Cardiac fibroblast (primary cell): ENCODE results near the gene ZNF236.

Source experiments
- DNase-seq, 2 donors: peaks; one replicate each; pipeline versions ENCODE4 v3.0.0 to v3.0.0-alpha.2; 2010; ENCODE audit warnings: low read depth in 2 of 2
- H3K4me3 ChIP-seq, 2 donors: replicated peaks in 1 of 2; 1 replicate in 1 of 2; 2 replicates in 1 of 2; pipeline ENCODE4 v1.5.1; 2011; ENCODE audit warnings: low read depth in 2 of 2, low read length in 2 of 2, mild to moderate bottlenecking in 2 of 2, moderate library complexity in 1 of 2
- CTCF ChIP-seq: IDR thresholded peaks from one replicate; pipeline ENCODE4 v1.5.1; 2011; ENCODE audit warnings: low read depth, mild to moderate bottlenecking, low read length, inconsistent platforms

Gene ZNF236

DNA sequence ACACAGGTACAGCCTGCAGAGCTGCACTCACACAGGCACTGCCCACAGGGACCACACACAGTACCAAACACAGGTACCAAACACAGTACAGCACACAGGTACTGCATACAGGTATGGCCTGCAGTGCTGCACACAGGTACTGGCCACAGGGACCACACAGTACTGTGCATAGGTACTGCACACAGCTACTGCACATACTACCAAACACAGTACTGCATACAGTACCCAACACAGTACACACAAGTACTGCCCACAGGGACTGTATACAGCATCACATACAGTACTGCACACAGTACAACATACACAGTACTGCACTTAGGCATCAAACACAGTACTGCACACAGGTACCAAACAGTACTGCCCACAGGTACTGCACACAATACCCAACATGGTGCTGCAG lies 74.3 kb downstream of the ZNF236 start:
- DNase-seq = no peak
- no peak overlapping the region for H3K4me3 ChIP-seq
- no peak for TF ChIP-seq CTCF

DNA sequence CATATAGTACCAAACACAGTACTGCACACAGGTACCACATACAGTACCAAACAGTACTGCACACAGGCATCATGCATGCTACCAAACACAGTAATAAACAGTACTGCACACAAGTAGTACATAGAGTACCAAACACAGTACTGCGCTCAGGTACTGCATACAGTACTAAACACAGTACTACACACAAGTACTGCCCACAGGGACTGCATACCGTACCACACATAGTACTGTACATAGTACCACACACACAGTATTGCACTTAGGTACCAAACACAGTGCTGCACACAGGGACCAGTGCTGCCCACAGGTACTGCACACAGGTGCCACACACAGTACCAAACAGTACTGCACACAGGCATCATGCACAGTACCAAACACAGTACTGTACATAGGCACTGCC lies 74.9 kb downstream of the ZNF236 start:
- DNase-seq = no peak
- no peak overlapping the region for H3K4me3 ChIP-seq
- TF ChIP-seq CTCF = no peak

DNA sequence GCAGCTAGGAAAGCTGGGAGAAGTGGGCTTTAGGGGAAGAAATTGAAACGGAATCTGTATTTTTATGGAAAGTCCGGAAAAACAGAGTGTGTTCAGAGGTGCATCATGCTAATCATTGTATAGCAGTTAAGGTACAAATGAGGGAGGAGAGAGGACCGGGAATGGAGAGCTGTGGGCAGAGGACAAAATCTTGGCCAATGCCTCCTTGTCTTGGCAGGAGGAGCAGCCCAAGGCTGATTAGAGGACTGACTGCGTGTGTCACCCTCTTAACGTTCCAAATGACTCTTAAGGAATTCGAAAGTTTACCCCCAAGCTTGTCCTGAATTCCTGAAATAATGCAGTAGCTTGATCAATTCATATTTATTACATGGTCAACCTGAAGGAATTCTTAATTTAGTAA lies 81.0 kb downstream of the ZNF236 start:
- no peak overlapping the region for H3K4me3 ChIP-seq
- DNase-seq = no peak
- TF ChIP-seq CTCF = no peak

DNA sequence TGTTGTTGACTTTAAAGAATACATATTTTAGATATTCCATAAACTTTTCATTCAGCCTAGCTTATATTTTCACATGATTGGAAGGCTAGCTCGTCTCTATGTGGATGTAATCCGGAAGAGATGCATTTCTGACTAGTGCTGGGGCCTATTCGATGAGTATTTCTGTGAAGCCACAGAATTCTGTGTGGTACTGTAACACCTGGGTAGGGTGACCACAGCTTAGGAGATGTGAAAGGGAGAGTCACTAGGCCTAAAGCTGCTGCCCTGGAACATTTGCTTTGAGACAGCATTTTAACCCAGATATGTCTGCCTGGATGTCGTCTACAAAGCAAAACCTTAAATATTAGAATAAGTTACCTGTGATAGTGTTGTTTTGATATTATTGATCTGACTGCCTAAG lies 83.5 kb downstream of the ZNF236 start:
- no peak for DNase-seq
- no peak for TF ChIP-seq CTCF
- no peak overlapping the region for H3K4me3 ChIP-seq

- no peak for DNase-seq
- H3K4me3 ChIP-seq = no peak overlapping the region
- no peak for TF ChIP-seq CTCF
These were observed 85.9 kb downstream of the ZNF236 start for GRCh38 chr18:76908277-76908676.

DNA sequence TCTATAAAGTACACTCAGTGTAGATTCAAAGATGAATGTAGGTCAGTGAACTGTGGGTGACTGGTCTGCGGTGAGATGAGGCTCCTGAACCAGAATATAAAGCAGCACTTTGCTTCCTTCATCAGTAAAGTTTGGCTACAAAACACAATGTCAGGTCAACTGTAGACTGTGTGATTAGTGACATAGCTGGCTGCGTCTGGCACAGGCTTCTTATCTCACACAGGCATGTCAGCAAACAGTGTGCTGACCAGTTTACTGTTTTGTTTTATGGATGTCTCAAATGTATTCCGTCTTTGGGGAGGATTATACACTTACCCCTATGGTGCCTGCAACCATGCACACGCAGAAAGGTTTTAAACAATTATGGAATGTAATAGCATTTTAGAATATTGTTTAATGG lies 87.1 kb downstream of the ZNF236 start:
- no peak for DNase-seq
- TF ChIP-seq CTCF = no peak
- H3K4me3 ChIP-seq = no peak overlapping the region

- TF ChIP-seq CTCF = no peak
- no peak overlapping the region for H3K4me3 ChIP-seq
- DNase-seq = no peak
These were observed 89.1 kb downstream of the ZNF236 start for GRCh38 chr18:76911440-76911839.
